Ureter (tissue), 1 donor: ENCODE results near the gene FKBP1A. TPM values are rescaled to one million over a fixed set of nuclear protein-coding genes. Genes with fewer than 3 reads are reported as not detected.

Experiments used
- DNase-seq: peaks from one replicate; pipeline ENCODE4 v3.0.0-alpha.2; 2020; ENCODE audit warnings: low spot score
- total RNA-seq: library from RNA; stranded (reverse); gene quantifications from one replicate; pipeline ENCODE4 v1.2.4, GENCODE V29; 2023
- donor health status: DM: yes; HTN: yes; CAD: no.

The FKBP1A gene
- total RNA-seq, 1 donor from 2014 or later: 260 TPM

- no peak for DNase-seq
Observed at GRCh38 chr20:1319051-1319450, 73.8 kb downstream of the FKBP1A start.

Other genes starting within 250 kb of the FKBP1A start
- 3.6 TPM for gene TMEM74B, start 208.1 kb downstream of the FKBP1A start, total RNA-seq
- 1.2 TPM for gene C20orf202, start 189.6 kb downstream of the FKBP1A start, total RNA-seq
- gene RAD21L1, start 167.0 kb downstream of the FKBP1A start, total RNA-seq: not detected
- gene SNPH, start 126.8 kb downstream of the FKBP1A start, total RNA-seq: 6.0 TPM
- 15.2 TPM for gene SDCBP2, start 63.9 kb downstream of the FKBP1A start, total RNA-seq
- 83.9 TPM for gene NSFL1C, start 73.8 kb upstream of the FKBP1A start, total RNA-seq
- gene SIRPB2, start 98.4 kb upstream of the FKBP1A start, total RNA-seq: 3.6 TPM
- not detected for gene SIRPD, start 164.7 kb upstream of the FKBP1A start, total RNA-seq
- 5.9 TPM for gene SIRPB1, start 227.0 kb upstream of the FKBP1A start, total RNA-seq